Brain microvascular endothelial cell (primary cell): Measurements from ENCODE around the gene AANAT.
"Not testable (repeated sequence)": the region's sequence is repeated elsewhere in the genome, so short reads cannot be mapped to it uniquely, and the experiment has no call there.

Source experiments
- DNase-seq: peaks from one replicate; pipeline ENCODE4 v3.0.0-alpha.2; 2020
- H3K27ac ChIP-seq: fragments of 250-450 bp; sonication (Bioruptor Pico); 2 replicates; pipeline ENCODE4 v1.5.1; 2020; ENCODE audit warnings: mild to moderate bottlenecking, moderate library complexity
- H3K27me3 ChIP-seq: fragments of 250-450 bp; sonication (Bioruptor Pico); replicated peaks from 2 replicates; pipeline ENCODE4 v1.5.1; 2020; ENCODE audit warnings: mild to moderate bottlenecking
- H3K36me3 ChIP-seq: fragments of 250-450 bp; sonication (Bioruptor Pico); replicated peaks from 2 replicates; pipeline ENCODE4 v1.5.1; 2020; ENCODE audit warnings: mild to moderate bottlenecking
- H3K4me3 ChIP-seq: 2 replicates; pipeline ENCODE4 v1.5.1; 2011; ENCODE audit warnings: low read depth, mild to moderate bottlenecking, control low read depth, low read length, moderate library complexity
- in situ Hi-C: cut with HindIII; loops from 2 replicates; pipeline ENCODE4 v1.10.0; 2017; ENCODE audit warnings: low sequenced_read_pairs, low pct_ligation_motif_present
- TF ChIP-seq, protein P1 (sequence below): IDR thresholded peaks from 2 replicates; pipeline ENCODE4 v1.5.1; 2011; ENCODE audit warnings: low read depth, mild to moderate bottlenecking, moderate library complexity, low read length, control low read depth, inconsistent platforms; ENCODE audit errors: missing control alignments

The AANAT gene

DNA sequence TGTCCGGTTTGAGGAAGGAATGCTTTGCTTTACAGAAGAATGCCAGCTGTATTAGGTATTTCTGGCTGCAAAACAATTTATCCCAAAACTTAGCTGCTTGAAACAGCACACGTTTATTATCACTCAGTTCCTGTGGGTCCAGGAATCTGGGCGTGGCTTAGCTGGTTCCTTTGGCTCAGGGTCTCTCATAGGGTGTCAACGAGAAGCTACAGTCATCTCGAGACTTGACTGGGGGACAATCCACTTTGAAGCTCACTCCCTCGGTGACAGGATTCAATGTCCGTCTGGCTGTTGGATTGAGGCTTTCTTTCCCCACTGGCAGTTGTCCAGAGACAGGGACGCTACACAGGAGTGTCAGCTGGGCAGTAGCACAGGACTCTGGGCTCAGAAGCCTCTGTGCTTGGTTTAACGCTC lies 43.4 kb downstream of the AANAT start:
- Histone ChIP-seq H3K36me3 (no peaks in the 10 kb centered on the region), H3K27ac (no peak overlapping the region), H3K4me3 (no peak overlapping the region), H3K27me3 (no peaks in the 10 kb centered on the region)
- TF ChIP-seq, protein P1, sequence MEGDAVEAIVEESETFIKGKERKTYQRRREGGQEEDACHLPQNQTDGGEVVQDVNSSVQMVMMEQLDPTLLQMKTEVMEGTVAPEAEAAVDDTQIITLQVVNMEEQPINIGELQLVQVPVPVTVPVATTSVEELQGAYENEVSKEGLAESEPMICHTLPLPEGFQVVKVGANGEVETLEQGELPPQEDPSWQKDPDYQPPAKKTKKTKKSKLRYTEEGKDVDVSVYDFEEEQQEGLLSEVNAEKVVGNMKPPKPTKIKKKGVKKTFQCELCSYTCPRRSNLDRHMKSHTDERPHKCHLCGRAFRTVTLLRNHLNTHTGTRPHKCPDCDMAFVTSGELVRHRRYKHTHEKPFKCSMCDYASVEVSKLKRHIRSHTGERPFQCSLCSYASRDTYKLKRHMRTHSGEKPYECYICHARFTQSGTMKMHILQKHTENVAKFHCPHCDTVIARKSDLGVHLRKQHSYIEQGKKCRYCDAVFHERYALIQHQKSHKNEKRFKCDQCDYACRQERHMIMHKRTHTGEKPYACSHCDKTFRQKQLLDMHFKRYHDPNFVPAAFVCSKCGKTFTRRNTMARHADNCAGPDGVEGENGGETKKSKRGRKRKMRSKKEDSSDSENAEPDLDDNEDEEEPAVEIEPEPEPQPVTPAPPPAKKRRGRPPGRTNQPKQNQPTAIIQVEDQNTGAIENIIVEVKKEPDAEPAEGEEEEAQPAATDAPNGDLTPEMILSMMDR = no peak
- DNase-seq = no peak
- in situ Hi-C loops = no loop called here

DNA sequence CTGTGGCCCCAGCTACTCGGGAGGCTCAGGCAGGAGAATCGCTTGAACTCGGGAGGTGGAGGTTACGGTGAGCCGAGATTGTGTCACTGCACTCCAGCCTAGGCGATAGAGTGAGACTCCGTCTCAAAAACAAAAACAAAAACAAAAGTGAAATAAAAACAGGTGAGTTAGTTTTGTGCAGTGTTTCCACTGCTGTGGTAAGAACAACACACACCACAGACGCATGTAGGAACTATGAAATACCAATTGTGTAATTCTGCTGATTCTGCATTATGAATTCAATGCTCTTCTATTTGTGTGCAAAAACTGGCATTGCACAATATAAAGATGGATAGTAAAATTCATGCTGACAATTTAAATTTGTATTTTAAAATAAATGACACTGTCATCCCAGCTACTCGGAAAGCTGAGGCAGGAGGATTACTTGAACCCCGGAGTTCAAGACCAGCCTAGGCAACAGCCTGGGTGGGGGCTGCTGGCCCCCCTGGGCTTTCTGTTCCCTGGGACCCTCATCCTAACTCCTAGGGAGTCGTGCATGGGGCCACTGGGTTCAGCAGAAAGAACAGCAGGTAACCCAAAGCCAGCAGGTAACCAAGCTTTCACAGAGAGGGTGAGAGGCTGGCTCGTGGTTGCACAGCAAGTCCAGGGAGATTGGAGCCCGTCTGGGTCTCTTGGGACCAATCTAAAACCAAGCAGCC lies 44.4 kb downstream of the AANAT start:
- Histone ChIP-seq H3K36me3 (no peaks in the 10 kb centered on the region), H3K27ac (no peak overlapping the region), H3K27me3 (no peaks in the 10 kb centered on the region), H3K4me3 (no peak overlapping the region)
- DNase-seq = no peak
- in situ Hi-C loops = no loop called here
- TF ChIP-seq, protein P1 = no peak

DNA sequence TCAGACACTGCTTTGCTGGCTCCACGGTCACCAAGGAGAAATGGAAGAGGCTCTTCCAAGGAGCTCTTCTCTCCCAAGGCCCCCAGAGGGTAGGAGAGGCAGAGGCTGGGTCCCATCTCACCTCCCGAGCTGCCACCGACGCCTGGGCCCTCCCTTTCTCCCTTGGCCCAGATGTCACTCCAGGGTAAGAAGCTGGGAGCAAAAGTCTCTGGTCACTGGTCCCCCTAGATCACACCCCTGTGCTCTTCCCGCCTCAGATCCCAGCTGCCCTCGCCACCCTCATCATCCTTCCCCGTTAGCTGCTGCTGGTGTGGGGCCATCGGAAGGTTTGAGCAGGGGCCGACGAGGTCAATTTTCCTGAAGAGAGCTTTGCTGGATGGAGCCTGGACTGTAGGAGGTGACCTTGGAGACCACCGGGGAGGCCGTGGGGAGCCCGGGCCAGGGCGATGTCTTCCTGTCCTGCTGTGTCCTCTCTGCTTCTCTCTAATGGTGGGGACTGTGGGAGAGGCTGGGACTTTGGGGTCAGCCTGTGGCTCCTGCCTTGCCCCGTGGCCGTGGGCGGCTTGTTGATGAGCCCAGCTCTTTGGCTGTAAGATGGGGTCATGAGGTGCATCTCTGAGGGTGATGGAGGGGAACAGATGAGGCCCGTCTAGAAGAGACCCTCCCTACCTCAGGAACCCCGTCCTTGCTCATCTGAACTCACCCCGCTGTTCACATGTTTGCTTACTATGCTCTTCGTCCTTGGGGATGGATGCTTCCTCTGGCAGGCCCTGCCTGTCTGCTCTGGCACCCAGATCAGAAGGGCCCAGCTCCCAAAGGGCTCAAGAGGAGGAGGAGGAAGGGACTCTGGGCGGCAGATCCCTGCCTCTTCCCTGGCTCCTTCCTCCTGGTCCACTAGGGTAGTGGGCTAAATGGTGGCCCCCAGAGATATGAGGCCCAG lies 45.2 kb downstream of the AANAT start:
- Histone ChIP-seq H3K27me3 (no peaks in the 10 kb centered on the region), H3K27ac (no peak overlapping the region), H3K4me3 (no peak overlapping the region), H3K36me3 (no peaks in the 10 kb centered on the region)
- in situ Hi-C loops = no loop called here
- TF ChIP-seq, protein P1 = no peak
- no peak for DNase-seq

DNA sequence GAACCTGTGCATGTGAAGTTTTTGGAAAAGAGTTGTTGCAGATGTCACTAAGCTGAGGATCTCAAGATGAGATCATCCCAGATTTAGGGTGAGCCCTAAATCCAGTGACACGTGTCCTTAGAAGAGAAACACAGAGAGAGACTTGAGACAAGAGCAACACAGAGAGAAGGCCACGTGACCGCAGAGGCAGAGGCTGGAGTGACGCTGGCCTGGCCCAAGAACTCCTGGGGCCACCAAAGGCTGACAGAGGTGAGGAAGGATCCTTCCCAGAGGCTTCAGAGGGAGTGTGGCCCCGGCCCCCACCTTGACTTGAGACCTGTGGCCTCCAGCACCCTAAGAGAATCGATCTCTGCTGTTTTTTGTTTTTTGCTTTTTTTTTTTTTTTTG lies 45.9 kb downstream of the AANAT start:
- Histone ChIP-seq H3K27ac (no peak overlapping the region), H3K27me3 (no peaks in the 10 kb centered on the region), H3K4me3 (no peak overlapping the region), H3K36me3 (no peaks in the 10 kb centered on the region)
- no peak for DNase-seq
- TF ChIP-seq, protein P1 = no peak
- in situ Hi-C loops = no loop called here

DNA sequence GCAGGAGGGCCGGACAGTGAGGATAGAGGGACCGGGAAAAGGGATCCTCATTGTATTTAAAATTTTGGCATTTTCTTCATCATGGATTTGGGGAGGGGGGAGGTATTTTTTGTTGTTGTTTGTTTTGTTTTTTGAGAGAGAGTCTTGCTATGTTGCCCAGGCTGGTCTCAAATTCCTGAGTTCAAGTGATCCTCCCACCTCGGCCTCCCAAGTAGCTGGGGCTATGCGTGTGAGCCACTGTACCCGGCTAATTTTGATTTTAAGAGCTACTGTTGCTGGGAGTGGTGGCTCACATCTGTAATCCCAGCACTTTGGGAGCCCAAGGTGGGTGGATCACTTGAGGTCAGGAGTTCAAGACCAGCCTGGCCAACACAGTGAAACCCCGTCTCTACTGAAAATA lies 47.0 kb downstream of the AANAT start:
- H3K27ac ChIP-seq, H3K27me3 ChIP-seq, DNase-seq, in situ Hi-C loops, H3K36me3 ChIP-seq, H3K4me3 ChIP-seq: not testable (repeated sequence)

DNA sequence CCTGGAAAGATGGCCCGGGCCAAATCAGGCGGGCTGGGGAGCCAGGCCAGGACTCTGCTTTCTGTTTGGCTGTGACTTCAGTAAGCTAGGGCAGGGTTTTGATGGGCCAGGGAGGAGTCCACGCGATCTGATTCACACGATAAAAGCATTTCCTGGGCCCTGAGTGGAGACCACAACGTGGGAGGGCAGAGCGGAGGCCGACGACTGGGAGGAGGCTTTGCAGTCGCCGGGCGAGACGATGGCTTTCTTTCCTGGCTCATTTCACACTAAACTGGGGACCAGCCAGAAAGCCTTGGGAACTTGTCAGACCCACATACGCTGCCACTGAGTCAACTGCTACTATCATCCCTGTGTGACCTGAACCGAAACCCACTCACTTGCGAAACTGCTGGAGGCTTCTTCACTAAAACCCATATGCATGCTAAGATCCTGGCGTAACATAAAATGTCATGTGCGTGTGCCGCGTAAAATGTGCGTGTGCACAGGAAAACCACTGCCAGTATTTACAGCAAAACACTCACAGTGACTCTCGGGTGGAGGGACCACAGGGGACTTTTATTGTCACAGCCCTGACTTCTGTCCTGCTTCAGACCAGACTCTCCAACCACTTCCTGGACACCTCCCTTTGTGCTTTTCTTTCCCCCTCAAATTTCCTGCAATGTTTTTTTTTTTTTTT lies 48.0 kb downstream of the AANAT start:
- TF ChIP-seq, protein P1 = no peak

More for the DNA sequence above, 48.0 kb downstream of the AANAT start:
- Histone ChIP-seq H3K36me3 (no peaks in the 10 kb centered on the region), H3K27ac (peak overlapping the region; percentile 81), H3K4me3 (peak overlapping the region; percentile 5), H3K27me3 (no peaks in the 10 kb centered on the region)
- in situ Hi-C loops = no loop called here
- DNase-seq = peak; percentile 89
